SH-SY5Y (cell line): ENCODE results near the gene NOC4L.

Experiments used
- GATA2 ChIP-seq: IDR thresholded peaks from 2 replicates; pipeline ENCODE4 v1.6.1; 2011; ENCODE audit warnings: mild to moderate bottlenecking, low read depth, low read length
- GATA3 ChIP-seq: IDR thresholded peaks from 2 replicates; pipeline ENCODE4 v1.6.1; 2011; ENCODE audit warnings: low read depth, mild to moderate bottlenecking, low read length, moderate library complexity

GRCh38 chr12:132191715-132192553 lies 47.7 kb downstream of the NOC4L start:
- TF ChIP-seq GATA2 (no peak), GATA3 (no peak)
